ENCODE measurements around the gene IGFL2.
"Not testable (repeated sequence)": the region's sequence is repeated elsewhere in the genome, so short reads cannot be mapped to it uniquely, and the experiment has no call there.

Gene IGFL2

GRCh38 chr19:46147791-46148288 is at the start of gene IGFL2:
IGFL2 (plus strand) TSS chr19:46148238; CDS start chr19:46148279, 41 bp downstream.
- peaks cover 27% of the 10 kb centered on the region for H3K27me3 Mint-ChIP-seq (ENCODE audit: low read depth)
- TF ChIP-seq CTCF (IDR thresholded peaks at IDR 0.05; ENCODE audit: unreplicated experiment in 3 of 3) = no peak
- H3K4me3 Mint-ChIP-seq = no peak within 1 kb of the TSS
- H3K27ac Mint-ChIP-seq = no peak within 1 kb of the TSS
- H3K36me3 Mint-ChIP-seq (ENCODE audit: low read depth) = no peaks in the 10 kb centered on the region
- H3K4me1 Mint-ChIP-seq = no peaks in the 10 kb centered on the region
- H3K9me3 Mint-ChIP-seq = no peaks in the 10 kb centered on the region

GRCh38 chr19:46100344-46100743 is 47.7 kb upstream of the IGFL2 start:
- Mint-ChIP-seq H3K36me3 (ENCODE audit: low read depth) (no peaks in the 10 kb centered on the region), H3K27ac (no peak overlapping the region), H3K9me3 (peaks cover 12% of the 10 kb centered on the region), H3K27me3 (ENCODE audit: low read depth) (peaks cover 24% of the 10 kb centered on the region), H3K4me3 (no peak overlapping the region), H3K4me1 (no peaks in the 10 kb centered on the region)
- TF ChIP-seq CTCF (IDR thresholded peaks at IDR 0.05; ENCODE audit: unreplicated experiment in 3 of 3) = no peak

- Mint-ChIP-seq H3K27me3 (ENCODE audit: low read depth) (peaks cover 16% of the 10 kb centered on the region), H3K27ac (no peak overlapping the region)
- TF ChIP-seq CTCF (IDR thresholded peaks at IDR 0.05; ENCODE audit: unreplicated experiment in 3 of 3) = no peak
Measured at GRCh38 chr19:46101293-46101692, 46.7 kb upstream of the IGFL2 start.

GRCh38 chr19:46102333-46102732 is 45.7 kb upstream of the IGFL2 start:
- H3K27ac Mint-ChIP-seq; H3K4me3 Mint-ChIP-seq; H3K4me1 Mint-ChIP-seq; H3K36me3 Mint-ChIP-seq (ENCODE audit: low read depth); H3K27me3 Mint-ChIP-seq (ENCODE audit: low read depth): not testable (repeated sequence)
- peaks cover 12% of the 10 kb centered on the region for H3K9me3 Mint-ChIP-seq

More at GRCh38 chr19:46101293-46101692, 46.7 kb upstream of the IGFL2 start:
- H3K36me3 Mint-ChIP-seq (ENCODE audit: low read depth) = no peaks in the 10 kb centered on the region
- peaks cover 12% of the 10 kb centered on the region for H3K9me3 Mint-ChIP-seq
- H3K4me1 Mint-ChIP-seq = no peaks in the 10 kb centered on the region
- no peak overlapping the region for H3K4me3 Mint-ChIP-seq

- no peak overlapping the region for H3K4me3 Mint-ChIP-seq
- no peaks in the 10 kb centered on the region for H3K9me3 Mint-ChIP-seq
- H3K36me3 Mint-ChIP-seq (ENCODE audit: low read depth) = no peaks in the 10 kb centered on the region
- no peaks in the 10 kb centered on the region for H3K27me3 Mint-ChIP-seq (ENCODE audit: low read depth)
- TF ChIP-seq CTCF (IDR thresholded peaks at IDR 0.05; ENCODE audit: unreplicated experiment in 3 of 3) = no peak
- H3K4me1 Mint-ChIP-seq = peaks cover 2% of the 10 kb centered on the region
- H3K27ac Mint-ChIP-seq = no peak overlapping the region
Measured at GRCh38 chr19:46107371-46107770, 40.7 kb upstream of the IGFL2 start.

GRCh38 chr19:46109876-46110275 is 38.2 kb upstream of the IGFL2 start:
- Mint-ChIP-seq H3K4me1 (peaks cover 6% of the 10 kb centered on the region), H3K4me3 (no peak overlapping the region), H3K27ac (no peak overlapping the region), H3K9me3 (no peaks in the 10 kb centered on the region), H3K27me3 (ENCODE audit: low read depth) (peaks cover 6% of the 10 kb centered on the region), H3K36me3 (ENCODE audit: low read depth) (no peaks in the 10 kb centered on the region)
- TF ChIP-seq CTCF (IDR thresholded peaks at IDR 0.05; ENCODE audit: unreplicated experiment in 3 of 3) = no peak
